HG03103 (cell line): ENCODE measurements around the gene PDZD4.
"Not testable (repeated sequence)": the region's sequence is repeated elsewhere in the genome, so short reads cannot be mapped to it uniquely, and the experiment has no call there.

ENCODE experiments used
- ATAC-seq: cut with Tn5 transposase; IDR thresholded peaks from one replicate; pipeline ENCODE4 v1.9.1; 2021; ENCODE audit warnings: low read depth; ENCODE audit not compliant: unreplicated experiment

Gene PDZD4

GRCh38 chrX:153845842-153846241 lies 15.5 kb upstream of the PDZD4 start:
- ATAC-seq: no peak

GRCh38 chrX:153845195-153845594 lies 14.9 kb upstream of the PDZD4 start:
- no peak for ATAC-seq

GRCh38 chrX:153844509-153845082 lies 14.3 kb upstream of the PDZD4 start:
- ATAC-seq: no peak

GRCh38 chrX:153836921-153837320 lies 6.6 kb upstream of the PDZD4 start:
- ATAC-seq: no peak

- no peak for ATAC-seq
These were observed 2.4 kb upstream of the PDZD4 start for GRCh38 chrX:153832728-153833127.

GRCh38 chrX:153831429-153832150 lies 1.2 kb upstream of the PDZD4 start:
- ATAC-seq: no peak

- ATAC-seq: no peak
These were observed 490 bp upstream of the PDZD4 start for GRCh38 chrX:153830640-153831428.

- ATAC-seq: no peak
These were observed 870 bp downstream of the PDZD4 start for GRCh38 chrX:153829549-153829798.

GRCh38 chrX:153828723-153829548 lies 1.4 kb downstream of the PDZD4 start:
- no peak for ATAC-seq

GRCh38 chrX:153828308-153828707 lies 2.0 kb downstream of the PDZD4 start:
- no peak for ATAC-seq

GRCh38 chrX:153827903-153828302 lies 2.4 kb downstream of the PDZD4 start:
- ATAC-seq: no peak

GRCh38 chrX:153827016-153827415 lies 3.3 kb downstream of the PDZD4 start:
- no peak for ATAC-seq

- ATAC-seq: no peak
These were observed 5.3 kb downstream of the PDZD4 start for GRCh38 chrX:153825042-153825441.

- no peak for ATAC-seq
These were observed 6.0 kb downstream of the PDZD4 start for GRCh38 chrX:153824348-153824747.

- no peak for ATAC-seq
These were observed 9.3 kb downstream of the PDZD4 start for GRCh38 chrX:153821066-153821465.

- no peak for ATAC-seq
These were observed 9.7 kb downstream of the PDZD4 start for GRCh38 chrX:153820601-153821000.

GRCh38 chrX:153819384-153820040 lies 10.8 kb downstream of the PDZD4 start:
- no peak for ATAC-seq

- no peak for ATAC-seq
These were observed 11.6 kb downstream of the PDZD4 start for GRCh38 chrX:153818571-153819383.

GRCh38 chrX:153818064-153818463 lies 12.3 kb downstream of the PDZD4 start:
- ATAC-seq: not testable (repeated sequence)
